Loucy (cell line): ENCODE measurements around the gene NECTIN1.

Source experiments
- CTCF ChIP-seq: fragments of 200-600 bp; sonication (generic); conservative IDR thresholded peaks from 2 replicates; pipeline ENCODE4 v1.5.1; 2014; ENCODE audit warnings: mild to moderate bottlenecking, antibody characterized with exemption, low read length
- EZH2phosphoT487 ChIP-seq: fragments of 200-600 bp; IDR thresholded peaks from 2 replicates; pipeline ENCODE4 v1.6.1; 2018; ENCODE audit warnings: antibody characterized with exemption, mild to moderate bottlenecking, moderate library complexity, borderline replicate concordance

- TF ChIP-seq CTCF (no peak), EZH2phosphoT487 (no peak; the same call in 1 of the 2 replicates)
These were observed 19.1 kb upstream of the NECTIN1 start for GRCh38 chr11:119747868-119748660.
